ENCODE data around the gene SLC17A8.

The SLC17A8 gene

GRCh38 chr12:100458191-100458590 lies 101.3 kb downstream of the SLC17A8 start:
- no peaks in the 10 kb centered on the region for H3K79me1 ChIP-seq (ENCODE audit: low read depth, low read length)
- no peaks in the 10 kb centered on the region for H3K27me3 ChIP-seq (ENCODE audit: control insufficient read depth in 3 of 3, insufficient read depth in 3 of 3, low read depth in 1 of 3, low read length in 3 of 3)
- no peak overlapping the region for H4K91ac ChIP-seq (ENCODE audit: low read depth, low read length, poor library complexity)
- H2BK15ac ChIP-seq (ENCODE audit: low read length) = no peak overlapping the region
- no peak overlapping the region for H3K27ac ChIP-seq (replicated peaks; ENCODE audit: low read length)
- no peak overlapping the region for H3K4me3 ChIP-seq (ENCODE audit: low read length in 2 of 2)
- no CpG with 5 or more reads among the region's 4 CpGs for WGBS, 2 donors (ENCODE audit: extremely low coverage in 2 of 2, insufficient read length in 2 of 2, insufficient replicate concordance in 1 of 2)
- no peak overlapping the region for H3K4me2 ChIP-seq (ENCODE audit: insufficient read depth, low read length, poor library complexity, severe bottlenecking)
- H3K4ac ChIP-seq (ENCODE audit: low read length) = no peak overlapping the region
- no peak for DNase-seq (ENCODE audit: low spot score)
- H3K23ac ChIP-seq (ENCODE audit: low read depth, low read length, poor library complexity) = no peak overlapping the region
- H2AK5ac ChIP-seq (ENCODE audit: low read depth, low read length) = no peak overlapping the region
- peaks cover 0 to 3% of the 10 kb centered on the region in 2 donors for H3K4me1 ChIP-seq (ENCODE audit: control insufficient read depth in 2 of 2, insufficient read depth in 1 of 2, low read depth in 1 of 2, low read length in 2 of 2)
- no peaks in the 10 kb centered on the region for H3K36me3 ChIP-seq (replicated peaks in 1 of 2; ENCODE audit: control insufficient read depth in 2 of 2, insufficient read depth in 2 of 2, low read length in 2 of 2)
- no peaks in the 10 kb centered on the region for H3K9me3 ChIP-seq (replicated peaks in 1 of 2; ENCODE audit: control insufficient read depth in 2 of 2, insufficient read depth in 1 of 2, low read depth in 1 of 2, low read length in 2 of 2)
- no peak overlapping the region for H2BK5ac ChIP-seq (ENCODE audit: low read length)
- H3K9ac ChIP-seq (ENCODE audit: low read depth, low read length, poor library complexity) = no peak overlapping the region
- H2BK12ac ChIP-seq (ENCODE audit: low read length) = no peak overlapping the region
- no peak overlapping the region for H3K14ac ChIP-seq (ENCODE audit: low read length)
- no peak overlapping the region for H2BK120ac ChIP-seq (ENCODE audit: low read depth, low read length)
- H2AFZ ChIP-seq (ENCODE audit: low read length) = no peak overlapping the region
- H3K18ac ChIP-seq (ENCODE audit: low read length) = no peak overlapping the region
- H4K8ac ChIP-seq (ENCODE audit: low read depth, low read length) = no peak overlapping the region

GRCh38 chr12:100460702-100461101 lies 103.8 kb downstream of the SLC17A8 start:
- Histone ChIP-seq H2BK15ac (ENCODE audit: low read length) (no peak overlapping the region), H3K4me2 (ENCODE audit: insufficient read depth, low read length, poor library complexity, severe bottlenecking) (no peak overlapping the region), H3K14ac (ENCODE audit: low read length) (no peak overlapping the region), H3K4ac (ENCODE audit: low read length) (no peak overlapping the region), H3K23ac (ENCODE audit: low read depth, low read length, poor library complexity) (no peak overlapping the region), H3K27me3 (ENCODE audit: control insufficient read depth in 3 of 3, insufficient read depth in 3 of 3, low read depth in 1 of 3, low read length in 3 of 3) (no peaks in the 10 kb centered on the region), H3K4me3 (ENCODE audit: low read length in 2 of 2) (no peak overlapping the region), H2BK5ac (ENCODE audit: low read length) (no peak overlapping the region), H3K9ac (ENCODE audit: low read depth, low read length, poor library complexity) (no peak overlapping the region), H4K8ac (ENCODE audit: low read depth, low read length) (no peak overlapping the region), H3K27ac (replicated peaks; ENCODE audit: low read length) (no peak overlapping the region), H3K79me1 (ENCODE audit: low read depth, low read length) (no peaks in the 10 kb centered on the region), H4K91ac (ENCODE audit: low read depth, low read length, poor library complexity) (no peak overlapping the region), H2AK5ac (ENCODE audit: low read depth, low read length) (no peak overlapping the region), H2BK12ac (ENCODE audit: low read length) (no peak overlapping the region), H3K4me1 (ENCODE audit: control insufficient read depth in 2 of 2, insufficient read depth in 1 of 2, low read depth in 1 of 2, low read length in 2 of 2) (peaks cover 0 to 2% of the 10 kb centered on the region in 2 donors), H3K9me3 (replicated peaks in 1 of 2; ENCODE audit: control insufficient read depth in 2 of 2, insufficient read depth in 1 of 2, low read depth in 1 of 2, low read length in 2 of 2) (no peaks in the 10 kb centered on the region), H2BK120ac (ENCODE audit: low read depth, low read length) (no peak overlapping the region), H3K18ac (ENCODE audit: low read length) (peak overlapping the region; percentile 14), H2AFZ (ENCODE audit: low read length) (peak overlapping the region; percentile 11), H3K36me3 (replicated peaks in 1 of 2; ENCODE audit: control insufficient read depth in 2 of 2, insufficient read depth in 2 of 2, low read length in 2 of 2) (no peaks in the 10 kb centered on the region)
- no CpG with 5 or more reads among the region's 3 CpGs for WGBS, 2 donors (ENCODE audit: extremely low coverage in 2 of 2, insufficient read length in 2 of 2, insufficient replicate concordance in 1 of 2)
- DNase-seq (ENCODE audit: low spot score) = no peak

- Histone ChIP-seq H3K27me3 (ENCODE audit: control insufficient read depth in 3 of 3, insufficient read depth in 3 of 3, low read depth in 1 of 3, low read length in 3 of 3) (no peaks in the 10 kb centered on the region), H2BK15ac (ENCODE audit: low read length) (no peak overlapping the region), H3K4me1 (ENCODE audit: control insufficient read depth in 2 of 2, insufficient read depth in 1 of 2, low read depth in 1 of 2, low read length in 2 of 2) (peaks cover 0 to 2% of the 10 kb centered on the region in 2 donors), H3K79me1 (ENCODE audit: low read depth, low read length) (no peaks in the 10 kb centered on the region), H3K9ac (ENCODE audit: low read depth, low read length, poor library complexity) (no peak overlapping the region), H2BK5ac (ENCODE audit: low read length) (no peak overlapping the region), H3K4me2 (ENCODE audit: insufficient read depth, low read length, poor library complexity, severe bottlenecking) (no peak overlapping the region), H2BK120ac (ENCODE audit: low read depth, low read length) (no peak overlapping the region), H4K8ac (ENCODE audit: low read depth, low read length) (no peak overlapping the region), H3K14ac (ENCODE audit: low read length) (no peak overlapping the region), H3K27ac (replicated peaks; ENCODE audit: low read length) (no peak overlapping the region), H3K9me3 (replicated peaks in 1 of 2; ENCODE audit: control insufficient read depth in 2 of 2, insufficient read depth in 1 of 2, low read depth in 1 of 2, low read length in 2 of 2) (no peaks in the 10 kb centered on the region), H3K23ac (ENCODE audit: low read depth, low read length, poor library complexity) (no peak overlapping the region), H3K36me3 (replicated peaks in 1 of 2; ENCODE audit: control insufficient read depth in 2 of 2, insufficient read depth in 2 of 2, low read length in 2 of 2) (no peaks in the 10 kb centered on the region), H3K4me3 (ENCODE audit: low read length in 2 of 2) (no peak overlapping the region), H2AFZ (ENCODE audit: low read length) (no peak overlapping the region), H2BK12ac (ENCODE audit: low read length) (no peak overlapping the region), H3K18ac (ENCODE audit: low read length) (no peak overlapping the region), H3K4ac (ENCODE audit: low read length) (no peak overlapping the region), H2AK5ac (ENCODE audit: low read depth, low read length) (no peak overlapping the region), H4K91ac (ENCODE audit: low read depth, low read length, poor library complexity) (no peak overlapping the region)
- no CpG with 5 or more reads among the region's 1 CpG for WGBS, 2 donors (ENCODE audit: extremely low coverage in 2 of 2, insufficient read length in 2 of 2, insufficient replicate concordance in 1 of 2)
- no peak for DNase-seq (ENCODE audit: low spot score)
Measured at GRCh38 chr12:100461330-100461973, 104.6 kb downstream of the SLC17A8 start.

- no peak overlapping the region for H3K4me3 ChIP-seq (ENCODE audit: low read length in 2 of 2)
- H2BK5ac ChIP-seq (ENCODE audit: low read length) = no peak overlapping the region
- H3K23ac ChIP-seq (ENCODE audit: low read depth, low read length, poor library complexity) = no peak overlapping the region
- H2AFZ ChIP-seq (ENCODE audit: low read length) = no peak overlapping the region
- H3K4me1 ChIP-seq (ENCODE audit: control insufficient read depth in 2 of 2, insufficient read depth in 1 of 2, low read depth in 1 of 2, low read length in 2 of 2) = peaks cover 0 to 4% of the 10 kb centered on the region in 2 donors
- H3K27ac ChIP-seq (replicated peaks; ENCODE audit: low read length) = no peak overlapping the region
- H2BK15ac ChIP-seq (ENCODE audit: low read length) = no peak overlapping the region
- no peak overlapping the region for H2BK120ac ChIP-seq (ENCODE audit: low read depth, low read length)
- H3K36me3 ChIP-seq (replicated peaks in 1 of 2; ENCODE audit: control insufficient read depth in 2 of 2, insufficient read depth in 2 of 2, low read length in 2 of 2) = no peaks in the 10 kb centered on the region
- no peak for DNase-seq (ENCODE audit: low spot score)
- H3K27me3 ChIP-seq (ENCODE audit: control insufficient read depth in 3 of 3, insufficient read depth in 3 of 3, low read depth in 1 of 3, low read length in 3 of 3) = no peaks in the 10 kb centered on the region
- H4K8ac ChIP-seq (ENCODE audit: low read depth, low read length) = no peak overlapping the region
- H3K4ac ChIP-seq (ENCODE audit: low read length) = no peak overlapping the region
- no peak overlapping the region for H3K4me2 ChIP-seq (ENCODE audit: insufficient read depth, low read length, poor library complexity, severe bottlenecking)
- H4K91ac ChIP-seq (ENCODE audit: low read depth, low read length, poor library complexity) = no peak overlapping the region
- H3K79me1 ChIP-seq (ENCODE audit: low read depth, low read length) = no peaks in the 10 kb centered on the region
- no peak overlapping the region for H3K14ac ChIP-seq (ENCODE audit: low read length)
- no peak overlapping the region for H3K18ac ChIP-seq (ENCODE audit: low read length)
- no peak overlapping the region for H3K9ac ChIP-seq (ENCODE audit: low read depth, low read length, poor library complexity)
- no peak overlapping the region for H2AK5ac ChIP-seq (ENCODE audit: low read depth, low read length)
- WGBS, 2 donors (ENCODE audit: extremely low coverage in 2 of 2, insufficient read length in 2 of 2, insufficient replicate concordance in 1 of 2) = no CpG with 5 or more reads among the region's 1 CpG
- no peak overlapping the region for H2BK12ac ChIP-seq (ENCODE audit: low read length)
- H3K9me3 ChIP-seq (replicated peaks in 1 of 2; ENCODE audit: control insufficient read depth in 2 of 2, insufficient read depth in 1 of 2, low read depth in 1 of 2, low read length in 2 of 2) = no peaks in the 10 kb centered on the region
Measured at GRCh38 chr12:100463661-100464060, 106.8 kb downstream of the SLC17A8 start.

All from neuronal stem cell (in vitro differentiated cells).